Myocyte (in vitro differentiated cells): ENCODE data around the gene NADK. TPM values are rescaled to one million over a fixed set of nuclear protein-coding genes. Genes with fewer than 3 reads are reported as not detected.
A peak's percentile ranks its signal among the peaks of the same experiment; 100 is the strongest.

Experiments used
- DNase-seq: peaks from one replicate; pipeline ENCODE4 v3.0.0-alpha.2; 2012; ENCODE audit warnings: low read depth
- polyA plus RNA-seq: library from polyadenylated mRNA; unstranded; fragments of >200 nt; gene quantifications from one replicate; pipeline ENCODE4 v1.2.1, GENCODE V29; 2012; ENCODE audit warnings: missing spikeins
- total RNA-seq: library from RNA; depleted of rRNA; stranded (reverse); fragments of >200 nt; gene quantifications from 2 replicates; pipeline ENCODE4 v1.2.3, GENCODE V29; 2014

NADK gene, protein sequence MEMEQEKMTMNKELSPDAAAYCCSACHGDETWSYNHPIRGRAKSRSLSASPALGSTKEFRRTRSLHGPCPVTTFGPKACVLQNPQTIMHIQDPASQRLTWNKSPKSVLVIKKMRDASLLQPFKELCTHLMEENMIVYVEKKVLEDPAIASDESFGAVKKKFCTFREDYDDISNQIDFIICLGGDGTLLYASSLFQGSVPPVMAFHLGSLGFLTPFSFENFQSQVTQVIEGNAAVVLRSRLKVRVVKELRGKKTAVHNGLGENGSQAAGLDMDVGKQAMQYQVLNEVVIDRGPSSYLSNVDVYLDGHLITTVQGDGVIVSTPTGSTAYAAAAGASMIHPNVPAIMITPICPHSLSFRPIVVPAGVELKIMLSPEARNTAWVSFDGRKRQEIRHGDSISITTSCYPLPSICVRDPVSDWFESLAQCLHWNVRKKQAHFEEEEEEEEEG
- total RNA-seq = 36.6 and 39.6 TPM in 2 replicates
- 49.4 TPM for polyA plus RNA-seq

DNA sequence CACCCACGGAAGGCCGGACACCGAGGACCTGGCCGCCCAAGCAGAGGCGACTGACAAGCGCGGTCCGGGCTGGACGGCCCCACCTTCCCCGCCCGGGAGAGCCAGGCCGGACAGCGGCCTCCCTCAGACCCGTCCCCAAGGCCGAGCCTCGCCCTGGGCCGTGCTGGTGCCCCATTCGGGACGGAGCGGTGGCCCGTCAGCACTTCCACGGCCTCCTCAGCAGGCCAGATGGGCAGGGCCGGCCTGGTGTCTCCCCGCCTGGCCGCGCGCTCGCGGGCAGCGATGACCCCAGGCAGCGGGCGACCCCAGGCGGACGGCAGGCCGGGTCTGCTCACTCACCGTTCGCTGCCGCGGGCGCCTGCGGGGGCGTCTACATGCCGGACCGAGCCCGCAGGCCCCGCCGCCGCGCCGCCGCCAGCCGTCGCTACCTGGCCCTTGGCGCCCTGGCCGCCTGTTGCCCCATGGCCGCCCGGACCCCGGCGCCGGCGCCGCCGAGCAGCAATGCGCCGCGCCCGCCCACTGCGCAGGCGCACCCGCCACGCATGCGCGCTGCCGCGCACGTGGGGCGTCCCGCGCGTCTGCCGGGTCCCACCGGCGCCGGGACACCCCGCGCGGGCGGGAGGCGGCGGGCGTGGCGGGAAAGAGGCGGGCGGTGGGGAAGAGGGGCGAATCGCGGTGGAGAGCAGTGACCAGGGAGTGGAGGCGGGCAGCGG lies at the start of gene NADK:
NADK (minus strand) TSS at position 521 of the 713 bp plus-strand sequence. CDS start 13,064 bp downstream, outside the sequence.
- DNase-seq = peak; percentile 64

DNA sequence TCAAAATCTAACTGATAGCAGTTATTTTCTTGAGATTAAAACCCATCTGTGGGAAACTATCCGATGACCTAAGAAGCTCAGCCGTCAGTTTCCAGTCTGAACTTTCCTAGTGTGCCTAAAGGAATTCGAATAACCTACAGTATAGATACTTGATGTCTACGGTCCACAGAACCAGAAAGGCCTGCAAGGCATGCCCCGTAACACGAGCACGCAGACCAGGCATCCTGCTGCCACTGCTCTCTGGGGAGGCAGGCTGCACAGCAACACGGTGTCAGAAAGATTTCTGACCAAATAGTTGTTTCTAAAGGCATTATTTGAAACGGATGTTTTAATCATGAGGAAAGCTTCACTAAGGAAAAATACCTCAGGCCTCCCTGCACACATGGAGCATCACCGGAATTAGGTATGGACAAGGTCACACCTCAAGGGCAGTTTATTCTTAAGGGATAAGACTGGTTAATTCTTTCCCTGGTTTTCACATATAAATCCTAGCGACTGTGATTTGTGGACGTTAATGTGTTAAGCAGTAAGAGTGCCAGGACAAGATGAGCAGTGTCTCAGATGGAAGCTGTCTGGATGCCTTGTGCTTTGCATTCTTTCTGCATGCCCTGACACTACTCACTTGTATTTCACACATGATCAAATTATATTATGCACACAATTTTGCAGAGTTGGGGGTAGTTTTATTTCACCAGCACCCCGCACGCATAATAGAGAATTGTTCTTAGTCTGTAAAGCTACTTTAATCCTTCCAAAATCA lies 49.0 kb upstream of the NADK start:
- peak; percentile 19 for DNase-seq

DNA sequence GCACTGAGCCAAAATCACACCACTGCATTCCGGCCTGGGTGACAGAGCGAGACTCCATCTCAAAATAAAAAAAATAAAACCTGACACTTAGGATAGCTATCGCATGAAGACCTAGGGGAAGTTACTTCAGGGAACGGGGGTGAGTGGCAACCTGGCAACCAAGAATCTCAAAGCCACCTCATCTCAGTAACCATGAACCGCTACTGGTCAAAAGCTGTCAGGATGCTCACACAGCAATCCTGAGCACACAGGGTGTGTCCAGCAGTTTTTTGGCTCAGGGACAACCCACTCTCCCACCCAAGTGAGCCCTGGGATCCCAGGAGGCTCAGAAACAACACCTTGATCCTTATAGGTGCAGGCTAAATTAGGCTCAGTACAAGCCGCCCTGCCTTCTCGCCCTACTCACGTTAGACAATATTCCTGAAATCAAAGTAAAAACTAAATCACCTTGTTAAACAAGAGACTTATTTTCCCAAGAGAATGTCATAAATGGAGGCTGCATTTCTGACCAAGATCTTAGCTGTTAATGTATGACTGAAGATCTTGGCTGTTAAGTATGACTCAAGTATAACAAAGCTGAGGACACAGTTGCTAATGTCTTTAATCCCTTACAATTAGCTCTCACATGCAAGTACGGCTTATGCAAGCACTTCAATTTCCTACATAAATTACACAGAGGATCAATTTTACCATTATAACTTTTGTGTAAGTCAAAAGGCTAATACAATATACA lies 48.3 kb upstream of the NADK start:
- no peak for DNase-seq

DNA sequence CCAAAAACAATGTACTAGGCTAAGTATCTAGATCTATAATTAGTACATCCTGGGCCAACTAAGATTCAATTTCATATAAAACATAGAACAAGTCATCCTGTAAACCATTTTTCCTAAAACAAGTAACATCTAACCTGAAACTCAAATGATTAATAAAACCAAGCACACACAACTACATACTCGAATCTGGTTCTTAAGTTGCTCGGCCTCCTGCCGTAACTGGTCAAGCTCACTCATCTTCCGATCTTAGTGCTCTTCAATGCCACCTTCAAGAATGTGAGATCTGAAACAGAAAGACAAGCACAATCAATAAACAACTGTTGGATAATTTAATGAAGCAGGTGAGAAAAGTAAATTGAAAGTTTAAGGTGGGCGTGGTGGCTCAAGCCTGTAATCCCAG lies 46.9 kb upstream of the NADK start:
- no peak for DNase-seq

DNA sequence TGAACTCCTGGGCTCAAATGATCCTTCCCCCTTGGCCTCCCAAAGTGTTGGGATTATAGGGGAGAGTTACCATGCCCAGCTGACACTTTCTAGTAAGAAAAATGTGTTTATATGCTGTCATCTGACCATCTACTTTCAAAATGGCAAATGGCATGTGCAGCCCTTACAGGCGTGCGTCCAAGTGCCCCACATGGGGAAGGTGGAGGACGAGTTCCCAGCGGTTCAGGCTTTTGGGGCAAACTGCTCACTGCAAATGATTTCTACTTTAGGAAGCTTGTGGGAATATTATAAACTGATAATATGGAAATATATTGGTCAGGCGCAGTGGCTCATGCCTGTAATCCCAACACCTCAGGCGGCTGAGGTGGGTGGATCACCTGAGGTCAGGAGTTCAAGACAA lies 41.5 kb upstream of the NADK start:
- no peak for DNase-seq

DNA sequence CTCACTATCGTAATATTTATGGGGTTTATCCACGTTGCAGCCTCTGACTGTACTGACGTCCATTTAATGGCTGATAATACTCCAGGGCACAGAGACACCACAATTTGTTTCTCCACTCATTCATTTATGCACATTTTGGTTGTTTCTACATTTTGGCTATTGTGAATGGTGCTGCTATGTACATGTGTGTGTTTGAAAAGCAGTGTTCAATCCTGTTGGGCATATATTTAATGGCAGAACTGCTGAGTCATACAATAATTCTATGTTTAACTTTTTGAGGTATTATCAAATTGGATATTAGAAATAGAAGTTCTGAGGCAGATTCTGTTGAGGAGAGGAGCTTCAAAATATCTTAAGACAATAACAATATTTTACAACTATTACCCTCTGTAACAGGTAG lies 39.0 kb upstream of the NADK start:
- no peak for DNase-seq

DNA sequence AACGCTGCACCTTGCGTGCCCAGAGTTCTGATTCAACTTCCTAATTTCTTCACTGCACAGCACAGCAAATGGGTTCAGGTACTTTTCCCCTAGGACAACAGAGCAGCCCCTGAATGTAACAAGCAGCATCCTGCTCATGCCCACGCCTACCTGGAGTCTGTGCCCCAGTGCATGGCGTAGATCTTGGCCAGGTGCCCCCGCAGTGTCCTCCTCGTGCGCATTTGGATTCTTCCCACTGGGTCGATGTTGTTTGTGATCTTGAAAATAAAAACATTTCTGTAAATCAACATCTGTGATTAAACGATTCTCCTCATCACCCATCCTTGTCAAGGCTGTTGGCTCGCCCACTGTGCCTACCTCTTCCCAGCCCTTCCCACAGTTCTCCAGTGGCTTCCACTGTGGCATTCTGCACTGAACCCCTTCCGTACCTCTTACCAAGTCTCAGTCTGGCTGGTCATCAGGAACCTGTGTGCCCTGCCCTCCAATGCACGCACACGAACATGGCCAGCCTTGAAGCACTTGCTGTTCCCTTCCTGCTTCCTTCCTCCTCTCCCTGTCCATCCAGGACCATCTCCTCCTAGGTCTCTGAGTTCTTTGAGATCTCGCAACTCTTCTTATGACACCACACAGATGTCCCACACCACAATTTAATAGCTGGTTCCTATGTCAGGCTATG lies 37.5 kb upstream of the NADK start:
- no peak for DNase-seq

DNA sequence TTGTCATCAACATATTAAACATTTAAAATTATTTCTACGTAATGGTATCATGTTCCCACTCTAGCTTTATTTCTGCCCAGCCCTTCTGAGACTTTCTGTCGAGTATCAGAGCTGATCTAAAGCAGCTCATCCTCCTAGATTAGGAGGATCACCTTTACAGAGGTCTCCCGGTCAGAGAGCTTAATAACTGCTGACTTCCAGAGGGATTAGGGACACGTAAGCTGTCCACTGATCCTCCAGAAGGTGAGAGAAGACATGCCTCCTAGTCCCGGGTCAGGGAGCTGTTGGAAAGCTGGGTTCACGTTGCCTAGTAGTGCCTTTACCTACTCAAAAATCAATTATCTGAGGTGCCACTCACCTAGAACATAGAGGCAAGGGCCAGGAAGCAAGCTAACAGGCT lies 31.2 kb upstream of the NADK start:
- DNase-seq = no peak

DNA sequence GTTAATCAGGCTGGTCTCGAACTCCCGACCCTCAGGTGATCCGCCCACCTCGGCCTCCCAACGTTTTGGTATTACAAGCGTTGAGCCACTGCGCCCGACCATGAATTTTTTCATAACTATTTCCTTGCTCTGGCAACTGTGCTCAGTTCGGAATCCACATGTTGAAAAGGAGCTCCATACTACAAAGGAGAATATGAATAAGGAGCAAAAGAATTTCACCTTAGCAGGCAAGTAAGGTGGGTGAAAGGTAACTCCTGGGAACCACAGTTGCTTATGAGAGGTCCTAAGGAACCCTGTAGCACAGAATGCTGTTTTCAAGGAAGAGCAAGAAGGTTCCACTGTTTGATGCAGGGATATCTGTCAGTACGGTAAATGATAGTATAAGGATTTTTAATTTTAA lies 29.9 kb upstream of the NADK start:
- DNase-seq = no peak

DNA sequence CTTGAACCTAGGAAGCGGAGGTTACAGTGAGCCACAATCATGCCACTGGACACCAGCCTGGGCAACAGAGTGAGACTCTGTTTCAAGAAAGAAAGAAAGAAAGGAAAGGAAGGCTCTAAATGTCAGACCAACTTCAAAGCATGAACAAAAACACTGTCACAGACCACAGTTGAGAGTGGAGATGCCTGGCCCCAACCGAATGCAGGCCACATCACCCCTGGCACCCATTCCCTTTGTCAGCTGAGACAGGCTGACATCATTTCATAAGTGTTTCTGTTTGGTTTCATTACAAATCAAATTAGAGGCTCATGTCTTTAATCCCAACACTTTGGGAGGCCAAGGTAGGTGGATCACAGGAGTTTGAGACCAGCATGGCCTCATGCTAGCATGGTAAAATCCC lies 28.6 kb upstream of the NADK start:
- DNase-seq = peak; percentile 66

DNA sequence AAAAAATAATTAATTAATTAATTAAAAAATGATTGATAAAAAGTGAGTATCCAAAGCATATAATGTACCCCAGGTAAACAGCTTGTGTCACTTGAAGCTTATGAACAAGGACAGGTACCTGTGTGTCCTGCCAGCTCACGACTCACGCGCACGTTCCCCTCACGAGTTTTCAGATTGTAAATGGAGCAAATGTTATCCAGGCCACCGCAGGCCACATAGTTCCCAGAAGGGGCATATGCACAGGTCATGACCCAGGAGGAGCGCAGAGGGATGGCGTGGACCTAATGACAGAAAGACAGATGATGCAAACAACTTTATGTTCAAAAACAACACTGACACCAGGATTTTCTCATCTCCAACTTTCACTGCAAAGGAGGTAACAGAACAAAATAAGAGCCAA lies 26.0 kb upstream of the NADK start:
- DNase-seq = no peak

DNA sequence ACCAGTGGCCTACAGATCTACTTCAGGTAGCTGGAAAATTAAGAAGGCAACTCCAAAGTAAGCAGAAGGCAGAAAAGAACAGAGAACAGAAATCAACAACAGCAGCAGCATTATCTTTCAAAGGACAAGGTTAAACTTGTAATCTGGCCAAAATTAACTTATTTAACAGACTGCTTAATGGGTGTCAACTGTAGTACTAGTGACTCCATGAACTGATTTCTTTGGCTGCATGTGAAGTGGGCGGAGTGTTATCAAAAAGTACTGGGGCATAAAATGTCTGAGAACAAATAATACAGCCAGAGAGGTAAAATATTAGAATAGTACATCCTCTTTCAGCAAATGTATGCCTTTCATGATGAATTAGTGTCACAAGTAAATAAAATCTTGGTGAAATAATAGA lies 24.6 kb upstream of the NADK start:
- no peak for DNase-seq

DNA sequence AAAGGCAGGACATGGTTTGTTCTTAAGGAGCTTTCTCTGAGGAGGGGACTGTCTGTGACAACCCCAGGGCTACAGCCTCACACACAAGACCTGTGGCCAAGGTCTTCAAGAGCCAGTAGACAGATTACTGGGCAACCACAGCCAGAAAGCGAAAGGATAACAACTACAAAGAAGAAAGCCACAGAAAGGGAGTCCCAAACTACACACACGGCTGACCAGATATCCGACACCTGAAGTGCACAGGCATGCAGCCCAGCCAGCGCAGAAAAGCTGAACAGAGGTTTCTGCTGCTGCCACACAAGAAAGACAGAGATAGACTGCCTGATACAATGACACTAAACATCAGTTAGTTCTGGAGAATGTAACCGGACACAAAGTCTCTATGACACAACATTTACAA lies 21.4 kb upstream of the NADK start:
- peak; percentile 59 for DNase-seq

DNA sequence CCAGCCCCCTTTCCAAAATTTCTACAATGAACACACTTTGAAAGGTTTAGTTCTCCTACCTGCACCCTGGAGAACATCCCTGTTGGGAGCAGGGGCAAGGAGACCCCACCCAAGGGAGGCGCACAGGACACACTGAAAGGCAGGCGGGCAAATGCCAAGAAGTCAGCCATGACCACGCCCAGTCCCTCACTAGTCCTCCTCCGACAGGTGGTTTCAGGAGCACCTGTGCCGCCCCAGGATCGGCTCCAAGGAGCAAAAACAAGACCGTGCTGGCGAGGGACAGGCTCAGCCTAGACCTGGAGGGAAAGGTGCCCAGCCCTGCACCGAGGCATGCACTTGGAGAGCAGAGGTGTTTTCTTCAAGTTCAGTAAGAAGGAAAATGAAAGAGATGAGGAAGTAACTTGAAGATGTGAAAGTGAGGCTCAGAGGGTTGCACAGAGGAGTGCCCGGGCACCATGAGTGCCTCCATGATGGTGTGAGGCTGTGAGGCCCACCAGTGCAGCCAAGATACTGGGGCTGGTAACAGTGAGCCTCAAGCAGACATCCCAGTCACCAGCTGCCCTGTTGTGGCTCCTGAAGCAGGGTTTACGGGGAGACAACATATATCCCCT lies 19.6 kb upstream of the NADK start:
- DNase-seq = no peak

DNA sequence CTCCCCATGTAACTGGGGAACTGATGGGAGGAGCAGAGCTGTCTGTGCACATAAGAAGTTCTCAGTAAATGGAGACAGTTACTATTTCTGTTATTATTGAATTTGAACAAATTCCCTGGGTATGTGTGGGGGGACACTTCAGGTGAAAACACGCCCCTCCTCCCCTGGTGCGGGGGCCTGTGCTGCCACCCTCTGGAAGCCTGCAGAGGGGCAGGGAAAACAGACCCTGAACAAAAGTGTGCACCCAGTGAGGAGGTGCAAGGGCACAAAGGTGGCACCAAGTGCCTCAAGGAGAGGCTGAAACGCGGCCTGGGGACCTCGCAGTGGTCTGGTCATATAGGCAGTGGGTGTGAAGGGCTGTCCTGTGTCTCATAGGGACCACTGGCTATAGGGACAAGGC lies 18.2 kb upstream of the NADK start:
- no peak for DNase-seq

DNA sequence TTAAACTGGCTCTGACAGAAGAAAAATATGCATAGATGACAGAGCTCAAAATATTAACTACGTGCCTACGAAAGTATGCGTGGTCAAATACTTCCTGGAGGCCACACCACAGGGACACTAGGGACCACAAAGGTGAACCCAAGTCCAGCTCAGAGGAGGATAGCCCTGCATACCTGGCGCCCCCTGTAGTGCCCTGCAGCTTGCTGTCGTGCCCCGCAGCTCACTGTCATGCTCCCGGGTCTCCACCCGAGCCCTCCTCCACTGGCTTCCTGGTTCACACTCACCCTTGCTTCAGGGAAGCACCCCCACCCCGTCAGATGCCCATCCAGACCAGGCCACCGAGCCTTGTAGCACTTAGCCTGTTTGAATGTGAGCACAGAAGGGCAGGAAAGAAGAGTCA lies 16.7 kb upstream of the NADK start:
- no peak for DNase-seq

DNA sequence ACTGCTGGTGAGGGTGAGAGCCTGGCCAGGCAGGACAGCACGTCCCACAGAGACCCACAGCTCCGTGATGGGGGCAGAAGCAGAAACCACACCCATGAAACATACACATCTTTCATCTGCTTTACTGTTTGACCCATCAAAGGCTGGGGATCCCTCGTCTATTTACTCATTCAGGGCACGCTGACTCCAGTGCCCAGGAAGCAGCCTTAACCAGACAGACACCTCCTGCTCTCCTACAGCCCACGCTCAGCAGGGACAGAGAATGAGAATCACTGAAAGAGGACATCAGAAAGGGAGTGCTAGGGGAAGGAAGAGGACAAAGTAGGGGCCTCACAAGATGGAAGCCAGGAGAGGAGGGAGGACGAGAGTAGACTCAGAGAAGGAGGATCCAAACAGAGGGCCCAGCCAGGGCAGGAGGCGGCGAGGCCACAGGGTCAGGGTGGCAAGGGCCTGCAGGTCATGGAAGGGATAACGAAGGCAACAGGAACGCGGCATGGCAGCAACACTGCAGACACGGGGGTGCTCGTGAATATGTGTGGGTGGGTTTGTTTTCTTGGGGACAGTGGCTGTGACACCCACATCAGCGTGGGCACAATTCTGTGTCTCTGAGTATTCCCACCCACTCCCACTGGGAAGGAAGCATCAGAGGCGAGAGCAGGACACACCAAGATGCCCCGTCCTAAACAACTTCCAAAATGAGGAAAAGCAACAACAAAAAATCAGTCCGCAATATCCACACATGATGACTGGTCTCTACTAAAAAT lies 15.4 kb upstream of the NADK start:
- no peak for DNase-seq

DNA sequence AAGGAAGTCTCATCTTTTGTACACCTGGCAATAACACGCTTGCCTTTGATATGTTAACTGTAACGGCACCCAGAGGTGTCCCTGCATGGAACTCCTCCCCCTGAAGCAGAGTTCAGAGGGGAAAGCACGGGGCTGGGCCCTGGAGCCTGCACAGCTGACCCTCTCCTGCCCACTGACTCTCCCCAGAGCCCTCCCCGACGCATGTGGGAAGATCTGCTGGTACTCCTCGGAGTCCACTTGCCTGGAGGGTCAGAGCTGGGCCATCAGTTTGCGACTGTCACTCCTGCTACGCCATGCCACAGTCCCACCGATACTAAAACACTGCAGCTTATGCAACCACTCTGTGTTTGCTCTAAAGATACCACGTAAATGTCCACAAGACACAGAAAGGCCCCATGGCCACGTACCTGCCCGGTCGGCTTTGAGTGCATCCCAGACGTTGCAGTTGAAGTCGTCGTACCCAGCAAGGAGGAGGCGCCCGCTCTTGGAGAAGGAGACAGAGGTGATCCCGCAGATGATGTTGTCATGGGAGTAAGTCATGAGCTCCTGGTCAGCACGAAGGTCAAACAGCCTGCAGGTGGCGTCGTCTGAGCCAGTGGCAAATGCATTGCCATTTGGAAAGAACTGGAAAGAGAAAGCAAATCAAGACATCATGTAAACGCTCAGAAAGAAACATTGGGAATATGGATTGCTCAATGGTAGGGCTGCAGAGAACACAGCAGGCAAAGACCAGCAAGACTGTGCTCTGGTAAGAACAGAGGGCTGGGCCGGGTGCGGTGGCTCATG lies 10.6 kb upstream of the NADK start:
- no peak for DNase-seq

DNA sequence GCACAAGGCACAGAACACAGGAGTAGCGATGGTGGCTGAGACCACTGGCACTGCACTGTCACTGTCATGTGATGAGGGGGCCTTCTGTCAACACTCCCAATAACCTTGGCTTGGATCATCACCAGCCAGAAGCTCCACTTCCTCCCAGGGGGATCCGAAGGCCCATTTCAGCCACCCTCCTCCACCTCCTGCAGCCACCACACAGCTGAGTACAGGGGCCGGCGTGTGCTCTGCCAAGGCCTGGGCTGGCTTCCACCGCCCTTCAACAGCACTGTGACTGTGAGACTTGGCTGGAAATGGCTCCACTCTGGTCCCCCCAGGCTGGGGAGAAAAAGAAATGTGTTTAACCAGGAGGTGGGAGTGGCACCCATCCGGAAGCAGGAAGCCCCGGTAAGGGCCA lies 9.9 kb upstream of the NADK start:
- DNase-seq = no peak
